GM18867 (cell line): ENCODE measurements around the gene SLC16A7.
A peak's percentile ranks its signal among the peaks of the same experiment; 100 is the strongest.
"Not testable (repeated sequence)": the region's sequence is repeated elsewhere in the genome, so short reads cannot be mapped to it uniquely, and the experiment has no call there.

Experiments
- ATAC-seq: cut with Tn5 transposase; IDR thresholded peaks from one replicate; pipeline ENCODE4 v1.9.1; 2021; ENCODE audit warnings: mild to moderate bottlenecking, moderate library complexity; ENCODE audit not compliant: unreplicated experiment

The SLC16A7 gene

GRCh38 chr12:59733200-59733599 lies 137.4 kb downstream of the SLC16A7 start:
- ATAC-seq = no peak

GRCh38 chr12:59734371-59734770 lies 138.5 kb downstream of the SLC16A7 start:
- no peak for ATAC-seq

- ATAC-seq = no peak
Observed at GRCh38 chr12:59735231-59735630, 139.4 kb downstream of the SLC16A7 start.

- ATAC-seq = no peak
Observed at GRCh38 chr12:59736359-59736758, 140.5 kb downstream of the SLC16A7 start.

GRCh38 chr12:59736786-59737185 lies 141.0 kb downstream of the SLC16A7 start:
- no peak for ATAC-seq

- ATAC-seq = no peak
Observed at GRCh38 chr12:59737725-59738463, 142.1 kb downstream of the SLC16A7 start.

- ATAC-seq = no peak
Observed at GRCh38 chr12:59742841-59743240, 147.0 kb downstream of the SLC16A7 start.

- no peak for ATAC-seq
Observed at GRCh38 chr12:59744564-59744963, 148.7 kb downstream of the SLC16A7 start.

- not testable (repeated sequence) for ATAC-seq
Observed at GRCh38 chr12:59751091-59751490, 155.3 kb downstream of the SLC16A7 start.

GRCh38 chr12:59761542-59761941 lies 165.7 kb downstream of the SLC16A7 start:
- ATAC-seq = no peak

GRCh38 chr12:59763835-59764234 lies 168.0 kb downstream of the SLC16A7 start:
- peak; percentile 67 for ATAC-seq

- ATAC-seq = no peak
Observed at GRCh38 chr12:59768031-59768430, 172.2 kb downstream of the SLC16A7 start.

GRCh38 chr12:59780605-59781135 lies 184.8 kb downstream of the SLC16A7 start:
- no peak for ATAC-seq

- ATAC-seq = no peak
Observed at GRCh38 chr12:59787610-59788009, 191.8 kb downstream of the SLC16A7 start.

- ATAC-seq = no peak
Observed at GRCh38 chr12:59792647-59793046, 196.8 kb downstream of the SLC16A7 start.

- no peak for ATAC-seq
Observed at GRCh38 chr12:59803735-59804134, 207.9 kb downstream of the SLC16A7 start.

GRCh38 chr12:59808317-59808910 lies 212.6 kb downstream of the SLC16A7 start:
- peak; percentile 96 for ATAC-seq

GRCh38 chr12:59811991-59812390 lies 216.2 kb downstream of the SLC16A7 start:
- ATAC-seq = no peak

- ATAC-seq = no peak
Observed at GRCh38 chr12:59812716-59813115, 216.9 kb downstream of the SLC16A7 start.

- ATAC-seq = no peak
Observed at GRCh38 chr12:59820594-59821011, 224.8 kb downstream of the SLC16A7 start.

- no peak for ATAC-seq
Observed at GRCh38 chr12:59823567-59823966, 227.7 kb downstream of the SLC16A7 start.

- ATAC-seq = no peak
Observed at GRCh38 chr12:59827767-59828166, 231.9 kb downstream of the SLC16A7 start.
